Gastrocnemius medialis (tissue), 4 donors: ENCODE data around the gene ARNT2.

Experiments
- POLR2A ChIP-seq, 2 donors: fragments of 450-650 bp; IDR thresholded peaks; one replicate each; pipeline ENCODE4 v1.6.1; 2017; ENCODE audit warnings: antibody characterized with exemption in 2 of 2, mild to moderate bottlenecking in 2 of 2, moderate library complexity in 2 of 2
- TF ChIP-seq, protein P1 (sequence below), 5 experiments: fragments of 450-650 bp in 3 of 5; fragments of 200-600 bp in 2 of 5; sonication (generic) in 2 of 5; IDR thresholded peaks in 4 of 5; conservative IDR thresholded peaks in 1 of 5; 1 replicate in 4 of 5; 2 replicates in 1 of 5; pipeline ENCODE4 v1.5.1; 2016 to 2019; ENCODE audit warnings: antibody characterized with exemption in 5 of 5, mild to moderate bottlenecking in 3 of 5, moderate library complexity in 3 of 5

DNA sequence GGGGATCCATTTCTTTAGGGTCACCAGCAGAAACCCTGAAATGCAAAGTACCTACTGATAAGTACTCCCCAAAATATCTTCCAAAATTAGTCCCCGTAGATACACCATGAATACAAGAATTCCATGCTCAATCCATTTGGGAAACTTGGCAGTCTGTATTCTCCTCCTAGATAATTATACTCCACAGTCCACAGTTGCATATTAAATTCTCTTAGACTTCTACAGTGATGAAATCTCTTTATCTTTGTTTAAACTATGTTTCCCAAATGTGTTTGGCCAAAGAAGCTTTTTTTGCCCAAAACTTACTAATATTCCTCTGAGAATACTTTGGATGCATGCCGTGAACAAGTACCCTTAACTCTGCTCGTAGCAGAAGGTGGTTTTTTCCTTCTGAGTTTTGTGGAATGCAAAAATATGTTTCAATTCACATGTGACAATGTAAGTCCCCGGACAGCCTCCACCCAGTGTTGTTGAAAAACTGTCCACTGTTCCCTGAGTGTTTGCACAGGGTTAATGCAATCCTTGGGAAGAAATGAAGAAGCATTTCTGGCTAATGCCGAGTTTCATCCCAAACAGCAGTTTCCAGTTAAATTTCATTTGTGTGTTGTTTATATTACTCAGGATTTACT, 126.7 kb downstream of the ARNT2 start:
- no peak for TF ChIP-seq POLR2A (IDR thresholded peaks at IDR 0.05)
- TF ChIP-seq, protein P1, sequence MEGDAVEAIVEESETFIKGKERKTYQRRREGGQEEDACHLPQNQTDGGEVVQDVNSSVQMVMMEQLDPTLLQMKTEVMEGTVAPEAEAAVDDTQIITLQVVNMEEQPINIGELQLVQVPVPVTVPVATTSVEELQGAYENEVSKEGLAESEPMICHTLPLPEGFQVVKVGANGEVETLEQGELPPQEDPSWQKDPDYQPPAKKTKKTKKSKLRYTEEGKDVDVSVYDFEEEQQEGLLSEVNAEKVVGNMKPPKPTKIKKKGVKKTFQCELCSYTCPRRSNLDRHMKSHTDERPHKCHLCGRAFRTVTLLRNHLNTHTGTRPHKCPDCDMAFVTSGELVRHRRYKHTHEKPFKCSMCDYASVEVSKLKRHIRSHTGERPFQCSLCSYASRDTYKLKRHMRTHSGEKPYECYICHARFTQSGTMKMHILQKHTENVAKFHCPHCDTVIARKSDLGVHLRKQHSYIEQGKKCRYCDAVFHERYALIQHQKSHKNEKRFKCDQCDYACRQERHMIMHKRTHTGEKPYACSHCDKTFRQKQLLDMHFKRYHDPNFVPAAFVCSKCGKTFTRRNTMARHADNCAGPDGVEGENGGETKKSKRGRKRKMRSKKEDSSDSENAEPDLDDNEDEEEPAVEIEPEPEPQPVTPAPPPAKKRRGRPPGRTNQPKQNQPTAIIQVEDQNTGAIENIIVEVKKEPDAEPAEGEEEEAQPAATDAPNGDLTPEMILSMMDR (IDR thresholded peaks at IDR 0.05 in 4 of 5, conservative IDR thresholded peaks at IDR 0.05 in 1 of 5), result no peak
